ENCODE results near the gene CD248.

CD248 gene

GRCh38 chr11:66275396-66275795, 41.4 kb downstream of the CD248 start:
- no peak for DNase-seq

- DNase-seq, result no peak
Measured at GRCh38 chr11:66274219-66274618, 42.6 kb downstream of the CD248 start.

- no peak for DNase-seq
Measured at GRCh38 chr11:66272596-66272995, 44.2 kb downstream of the CD248 start.

DNA sequence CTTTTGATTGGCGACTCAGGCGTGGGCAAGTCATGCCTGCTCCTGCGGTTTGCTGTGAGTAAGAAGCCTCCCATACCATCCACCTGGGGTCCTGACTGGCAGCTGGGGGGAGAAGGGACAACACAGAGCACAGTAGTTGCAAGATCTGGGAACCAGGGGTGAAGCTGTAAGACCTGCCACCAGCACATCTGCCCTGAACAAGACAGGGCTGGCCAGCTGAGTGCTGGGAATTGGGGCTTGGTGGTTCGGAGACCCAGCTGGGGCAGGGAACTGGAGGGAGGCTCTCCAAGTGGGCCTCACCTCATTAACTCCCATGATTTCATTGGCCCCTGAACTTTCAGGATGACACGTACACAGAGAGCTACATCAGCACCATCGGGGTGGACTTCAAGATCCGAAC, 45.0 kb downstream of the CD248 start:
- DNase-seq, result no peak

- DNase-seq, result peak; percentile 67
Measured at GRCh38 chr11:66268952-66269905, 47.6 kb downstream of the CD248 start.

- peak; percentile 100 for DNase-seq
Measured at GRCh38 chr11:66268244-66268951, 48.4 kb downstream of the CD248 start, which contains the start of gene RAB1B. RAB1B (plus strand) TSS chr11:66268639; CDS start chr11:66268680, 41 bp downstream.

GRCh38 chr11:66267379-66268243, 49.2 kb downstream of the CD248 start:
- DNase-seq, result peak; percentile 91

DNA sequence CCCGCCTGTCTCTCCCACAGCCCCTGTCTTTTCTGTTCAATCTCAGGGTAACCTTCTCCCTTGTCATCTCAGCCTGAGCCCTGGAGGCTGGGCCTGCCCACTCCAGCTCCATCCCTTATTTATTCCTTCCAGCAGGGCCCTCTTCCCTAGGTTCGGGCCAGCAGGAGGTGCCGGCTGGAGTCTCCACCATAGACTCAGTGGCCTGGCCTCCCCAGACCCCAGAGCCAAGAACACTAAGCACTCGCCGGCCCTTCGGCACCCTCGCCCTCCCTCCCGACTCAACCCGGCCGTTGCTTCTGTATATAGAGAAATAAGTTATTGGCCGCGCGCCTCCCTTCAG, 49.8 kb downstream of the CD248 start:
- DNase-seq, result no peak

DNA sequence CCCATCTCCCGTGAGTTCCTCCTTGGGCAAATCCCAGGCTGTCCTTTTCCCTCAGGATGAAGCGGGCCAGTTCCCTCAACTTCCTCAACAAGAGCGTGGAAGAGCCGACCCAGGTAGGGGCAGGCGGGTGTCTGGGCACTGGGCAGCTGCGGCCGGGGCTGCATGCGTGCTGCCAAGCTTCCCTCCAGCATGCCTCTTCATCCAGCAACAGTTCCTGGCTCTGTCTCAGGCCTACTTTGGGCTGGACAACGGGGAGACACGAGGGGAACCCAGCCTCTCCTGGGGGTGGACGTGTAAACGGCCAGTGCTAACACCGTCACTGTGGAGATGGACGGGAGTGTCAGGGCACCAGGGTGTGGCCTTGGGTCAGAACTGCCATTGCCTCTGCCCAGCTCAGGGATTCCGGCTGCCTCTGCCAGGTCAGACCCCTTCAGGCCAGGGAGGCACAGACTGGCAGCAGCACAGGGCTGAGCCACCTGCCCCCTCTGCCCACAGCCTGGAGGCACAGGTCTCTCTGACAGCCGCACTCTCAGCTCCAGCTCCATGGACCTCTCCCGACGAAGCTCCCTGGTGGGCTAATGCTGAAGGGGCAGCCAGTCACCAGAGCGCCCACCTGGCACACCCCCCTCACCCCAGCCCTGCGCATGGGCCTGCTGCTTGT, 50.3 kb downstream of the CD248 start:
- DNase-seq, result no peak

- DNase-seq, result no peak
Measured at GRCh38 chr11:66265531-66266377, 51.1 kb downstream of the CD248 start.

- no peak for DNase-seq
Measured at GRCh38 chr11:66264914-66265313, 51.9 kb downstream of the CD248 start.

Measured in fibroblast of skin of scalp (primary cell).